Calu3 (cell line): Measurements from ENCODE around the gene SRI. TPM values are rescaled to one million over a fixed set of nuclear protein-coding genes. Genes with fewer than 3 reads are reported as not detected.

Experiments used
- BruUV-seq: library from RNA; stranded (reverse); fragments of 400-500 nt; replicated peaks from 2 replicates; lab custom pipeline; 2021; lab: Mats Ljungman, UMichigan
- CTCF ChIA-PET: fragments of 300-600 bp; sonication (Branson Sonifier 250); formaldehyde crosslinking; loops from one replicate; lab custom pipeline; 2022; ENCODE audit warnings: antibody characterized with exemption; lab: Charles Lee
- DNase-seq: peaks from one replicate; pipeline ENCODE4 v3.0.0; 2022
- H3K27ac Mint-ChIP-seq: one replicate; pipeline ENCODE4 v1.8.0; 2022; ENCODE audit warnings: mixed read lengths; ENCODE audit not compliant: unreplicated experiment
- H3K27me3 Mint-ChIP-seq: one replicate; pipeline ENCODE4 v1.8.0; 2022; ENCODE audit warnings: mixed read lengths; ENCODE audit not compliant: unreplicated experiment
- H3K36me3 Mint-ChIP-seq: one replicate; pipeline ENCODE4 v1.8.0; 2022; ENCODE audit warnings: mild to moderate bottlenecking, moderate library complexity, mixed read lengths; ENCODE audit not compliant: insufficient read depth, unreplicated experiment
- H3K4me1 Mint-ChIP-seq: one replicate; pipeline ENCODE4 v1.8.0; 2022; ENCODE audit warnings: mild to moderate bottlenecking, low read depth, mixed read lengths; ENCODE audit not compliant: unreplicated experiment
- H3K4me3 Mint-ChIP-seq: one replicate; pipeline ENCODE4 v1.8.0; 2022; ENCODE audit warnings: mild to moderate bottlenecking, low read depth, moderate library complexity, mixed read lengths; ENCODE audit not compliant: unreplicated experiment
- H3K9me3 Mint-ChIP-seq: one replicate; pipeline ENCODE4 v1.8.0; 2022; ENCODE audit warnings: low read depth, mixed read lengths; ENCODE audit not compliant: unreplicated experiment
- CTCF ChIP-seq: fragments of 200-600 bp; IDR thresholded peaks from one replicate; pipeline ENCODE4 v1.8.0; 2022; ENCODE audit warnings: antibody characterized with exemption; ENCODE audit not compliant: unreplicated experiment
- intact Hi-C: fragments of 100-400 bp; cut with micrococcal nuclease; formaldehyde crosslinking; loops from one replicate; pipeline ENCODE4 v1.10.0; 2022; ENCODE audit not compliant: unreplicated experiment
- total RNA-seq: library from RNA; stranded (reverse); gene quantifications from 2 replicates; pipeline ENCODE4 v1.2.3, GENCODE V29; 2022

SRI gene
- total RNA-seq, 1 experiment from 2014 or later, result 173 TPM

GRCh38 chr7:88243345-88243909 is 23.6 kb upstream of the SRI start:
- peak; percentile 41 for DNase-seq
- Mint-ChIP-seq H3K27me3 (no peaks in the 10 kb centered on the region), H3K27ac (no peak overlapping the region), H3K4me3 (no peak overlapping the region), H3K36me3 (no peaks in the 10 kb centered on the region), H3K4me1 (peaks cover 9% of the 10 kb centered on the region), H3K9me3 (peaks cover 5% of the 10 kb centered on the region)
- TF ChIP-seq CTCF, result peak; percentile 48
- CTCF ChIA-PET, result interaction anchor here (0.7 to 2.0 kb wide), 23 partner anchors 10 to 1379 kb away, joined by 3 to 59 read pairs (median 4); partner anchors contain the start of gene SRI
- no TSS peak for BruUV-seq
- intact Hi-C loops, result loop anchor here (1.0 to 10.0 kb wide), 4 partner anchors 45 to 591 kb away; no protein-coding TSS in a partner anchor

- intact Hi-C loops, result loop anchor here (10.0 kb wide), 2 partner anchors 305 to 595 kb away; no protein-coding TSS in a partner anchor
- Mint-ChIP-seq H3K4me3 (no peak overlapping the region), H3K36me3 (no peaks in the 10 kb centered on the region), H3K9me3 (no peaks in the 10 kb centered on the region), H3K4me1 (peaks cover 9% of the 10 kb centered on the region), H3K27ac (no peak overlapping the region), H3K27me3 (no peaks in the 10 kb centered on the region)
- no peak for DNase-seq
- no TSS peak for BruUV-seq
- no peak for TF ChIP-seq CTCF
- CTCF ChIA-PET, result no interaction called here
These were observed 20.0 kb upstream of the SRI start for GRCh38 chr7:88239852-88240251.

GRCh38 chr7:88233828-88234227 is 14.0 kb upstream of the SRI start:
- Mint-ChIP-seq H3K4me1 (no peaks in the 10 kb centered on the region), H3K9me3 (no peaks in the 10 kb centered on the region), H3K36me3 (no peaks in the 10 kb centered on the region), H3K4me3 (no peak overlapping the region), H3K27me3 (no peaks in the 10 kb centered on the region), H3K27ac (peak overlapping the region; percentile 63)
- peak; percentile 15 for DNase-seq
- CTCF ChIA-PET, result no interaction called here
- no TSS peak for BruUV-seq
- TF ChIP-seq CTCF, result no peak
- intact Hi-C loops, result no loop called here

- no peak for TF ChIP-seq CTCF
- no TSS peak for BruUV-seq
These were observed 10.8 kb upstream of the SRI start for GRCh38 chr7:88230646-88231045.

More at GRCh38 chr7:88230646-88231045, 10.8 kb upstream of the SRI start:
- Mint-ChIP-seq H3K4me1 (no peaks in the 10 kb centered on the region), H3K27ac (no peak overlapping the region), H3K27me3 (no peaks in the 10 kb centered on the region), H3K4me3 (no peak overlapping the region), H3K9me3 (no peaks in the 10 kb centered on the region), H3K36me3 (peaks cover 5% of the 10 kb centered on the region)
- intact Hi-C loops, result no loop called here
- CTCF ChIA-PET, result no interaction called here
- no peak for DNase-seq
